ENCODE results near the gene CYS1.

- TF ChIP-seq POLR2A (IDR thresholded peaks at IDR 0.05) (no peak), POLR2AphosphoS5 (IDR thresholded peaks at IDR 0.05) (no peak), CTCF (IDR thresholded peaks at IDR 0.05) (no peak), EP300 (IDR thresholded peaks at IDR 0.05; ENCODE audit: low read depth) (no peak)
Observed at GRCh38 chr2:10086950-10087349, 6.7 kb upstream of the CYS1 start.
